Activated CD4-positive, CD25-positive, alpha-beta regulatory T cell treated with anti-CD3 and anti-CD28 coated beads, Interleukin-2, amount 50 U/mL, for 24 hours (primary cell): ENCODE results near the gene ESYT2.

Source experiments
- ATAC-seq, 2 donors: fragments of 150-1000 bp; cut with Tn5 transposase; one replicate each; pipeline ENCODE4 v1.10.0; 2021; ENCODE audit warnings: mild to moderate bottlenecking in 1 of 2, moderate library complexity in 1 of 2

The ESYT2 gene

DNA sequence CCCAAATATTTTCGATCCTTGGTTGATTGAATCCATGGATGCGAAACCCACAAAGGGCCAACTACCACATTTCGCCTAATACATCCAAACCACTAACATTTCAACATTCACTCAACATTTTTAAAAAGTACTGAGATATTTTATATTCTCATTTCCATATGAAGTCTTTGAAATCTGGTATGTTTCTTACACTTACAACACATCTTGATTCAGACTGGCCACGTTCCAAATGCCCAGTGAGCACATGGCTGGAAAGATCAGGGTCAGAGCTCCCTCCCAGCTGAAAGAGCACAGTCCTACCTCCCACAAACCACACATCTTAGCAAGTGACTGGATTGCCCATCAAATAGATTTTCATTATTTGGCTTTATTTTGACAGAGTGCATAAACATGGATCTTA, 143.6 kb downstream of the ESYT2 start:
- ATAC-seq: no peak

- no peak for ATAC-seq
Measured at GRCh38 chr7:158684329-158684728, 145.0 kb downstream of the ESYT2 start.

DNA sequence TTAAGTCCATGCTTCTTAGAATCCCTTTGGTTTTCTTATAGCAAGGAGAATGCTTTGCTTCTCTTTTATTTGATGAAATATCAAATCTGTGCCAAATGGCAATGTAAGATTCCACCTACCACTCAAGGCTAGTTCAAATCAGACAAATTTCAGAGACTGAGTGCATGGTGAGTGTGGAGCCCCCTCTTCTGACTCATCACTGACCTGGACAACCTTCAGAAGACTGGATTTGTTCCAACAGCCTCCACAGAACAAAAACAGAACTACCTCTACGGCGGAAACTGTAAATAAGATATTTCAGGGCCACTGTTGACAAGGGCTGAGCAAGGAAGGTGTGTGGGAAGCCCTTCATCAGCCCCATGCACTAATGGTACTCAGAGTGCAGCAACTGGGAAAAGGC, 145.8 kb downstream of the ESYT2 start:
- ATAC-seq: no peak

- ATAC-seq: no peak
Measured at GRCh38 chr7:158682456-158682855, 146.9 kb downstream of the ESYT2 start.
